Stimulated activated effector memory CD8-positive, alpha-beta T cell treated with anti-CD3 and anti-CD28 coated beads, Interleukin-12 subunit alpha, Interleukin-12 subunit beta, amount 100 ng/mL, for 72 hours (primary cell): Measurements from ENCODE around the gene SLC6A17.
A peak's percentile ranks its signal among the peaks of the same experiment; 100 is the strongest.

ENCODE experiments used
- ATAC-seq: fragments of 150-1000 bp; cut with Tn5 transposase; 2 replicates; pipeline ENCODE4 v1.10.0; 2021
- DNase-seq, 2 donors: peaks; one replicate each; pipeline ENCODE4 v3.0.0; 2021 to 2022; ENCODE audit warnings: low spot score in 2 of 2
- H3K27ac Mint-ChIP-seq: one replicate; pipeline ENCODE4 v1.8.0; 2022; ENCODE audit warnings: mild to moderate bottlenecking, mixed read lengths
- H3K36me3 Mint-ChIP-seq: one replicate; pipeline ENCODE4 v1.8.0; 2022; ENCODE audit warnings: mild to moderate bottlenecking, mixed read lengths
- H3K4me1 Mint-ChIP-seq: one replicate; pipeline ENCODE4 v1.8.0; 2022; ENCODE audit warnings: mixed read lengths
- H3K4me3 Mint-ChIP-seq: one replicate; pipeline ENCODE4 v1.8.0; 2022; ENCODE audit warnings: mild to moderate bottlenecking, mixed read lengths
- H3K9me3 Mint-ChIP-seq: one replicate; pipeline ENCODE4 v1.8.0; 2022; ENCODE audit warnings: mixed read lengths

The SLC6A17 gene

GRCh38 chr1:110212169-110213142, 62.2 kb downstream of the SLC6A17 start:
- Mint-ChIP-seq H3K4me3 (peak overlapping the region; percentile 88), H3K4me1 (peaks cover 79% of the 10 kb centered on the region), H3K9me3 (no peaks in the 10 kb centered on the region), H3K36me3 (peaks cover 12% of the 10 kb centered on the region), H3K27ac (peak overlapping the region; percentile 77)
- DNase-seq = no peak
- ATAC-seq = no peak

GRCh38 chr1:110213143-110213540, 62.8 kb downstream of the SLC6A17 start:
- DNase-seq = no peak
- ATAC-seq = no peak
- H3K36me3 Mint-ChIP-seq = peaks cover 12% of the 10 kb centered on the region
- H3K9me3 Mint-ChIP-seq = no peaks in the 10 kb centered on the region
- H3K4me1 Mint-ChIP-seq = peaks cover 79% of the 10 kb centered on the region
- H3K4me3 Mint-ChIP-seq = peak overlapping the region; percentile 88
- H3K27ac Mint-ChIP-seq = no peak overlapping the region

DNA sequence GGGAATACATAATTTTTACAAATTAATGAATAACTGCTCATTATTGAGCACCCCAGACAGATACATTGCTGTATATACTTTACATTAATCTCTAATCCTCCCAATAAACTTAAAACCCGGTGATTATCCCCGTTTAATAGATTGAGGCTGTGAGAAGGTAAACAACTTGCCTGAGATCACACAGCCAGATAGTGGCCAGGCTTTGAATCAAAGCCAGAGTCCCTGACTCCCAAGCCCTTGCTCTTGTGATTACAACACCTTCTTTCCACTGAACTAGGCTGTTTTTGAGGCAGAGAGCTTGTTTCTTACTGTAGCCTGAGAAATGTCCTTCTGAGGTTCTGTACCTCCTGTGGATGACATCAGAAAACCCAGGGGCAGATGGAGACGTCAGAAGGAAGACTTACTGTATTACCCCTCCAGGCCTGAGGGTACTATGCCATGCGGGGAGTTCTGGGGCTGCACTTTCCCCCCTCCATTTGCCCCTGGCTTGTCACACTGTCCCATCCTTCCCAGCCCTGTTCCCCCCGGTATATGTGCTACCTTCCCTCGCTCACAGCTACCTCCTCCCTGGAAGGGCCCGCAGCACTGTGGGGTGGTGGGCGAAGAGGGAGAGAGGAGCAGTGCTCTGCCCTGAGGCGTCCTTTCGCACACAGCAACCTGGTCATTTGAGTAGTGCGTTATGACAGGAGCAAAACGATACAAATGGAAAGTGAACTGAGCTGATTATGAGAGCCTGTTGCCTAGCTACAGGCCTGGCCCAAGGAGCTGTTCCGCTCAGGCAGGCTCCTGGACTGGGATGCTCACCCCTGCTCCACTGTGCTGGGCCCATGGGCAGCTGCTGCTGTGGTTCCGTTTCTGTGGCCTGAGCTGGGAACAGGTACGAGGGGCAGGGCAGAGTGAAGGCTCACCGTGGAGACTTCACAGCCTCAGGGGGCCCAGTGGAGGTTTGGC, 64.4 kb downstream of the SLC6A17 start:
- no peaks in the 10 kb centered on the region for H3K9me3 Mint-ChIP-seq
- peaks cover 73% of the 10 kb centered on the region for H3K4me1 Mint-ChIP-seq
- H3K36me3 Mint-ChIP-seq = peaks cover 6% of the 10 kb centered on the region
- ATAC-seq (peak; percentile 2), DNase-seq (no peak)
- peak overlapping the region; percentile 88 for H3K4me3 Mint-ChIP-seq
- H3K27ac Mint-ChIP-seq = peak overlapping the region; percentile 84

DNA sequence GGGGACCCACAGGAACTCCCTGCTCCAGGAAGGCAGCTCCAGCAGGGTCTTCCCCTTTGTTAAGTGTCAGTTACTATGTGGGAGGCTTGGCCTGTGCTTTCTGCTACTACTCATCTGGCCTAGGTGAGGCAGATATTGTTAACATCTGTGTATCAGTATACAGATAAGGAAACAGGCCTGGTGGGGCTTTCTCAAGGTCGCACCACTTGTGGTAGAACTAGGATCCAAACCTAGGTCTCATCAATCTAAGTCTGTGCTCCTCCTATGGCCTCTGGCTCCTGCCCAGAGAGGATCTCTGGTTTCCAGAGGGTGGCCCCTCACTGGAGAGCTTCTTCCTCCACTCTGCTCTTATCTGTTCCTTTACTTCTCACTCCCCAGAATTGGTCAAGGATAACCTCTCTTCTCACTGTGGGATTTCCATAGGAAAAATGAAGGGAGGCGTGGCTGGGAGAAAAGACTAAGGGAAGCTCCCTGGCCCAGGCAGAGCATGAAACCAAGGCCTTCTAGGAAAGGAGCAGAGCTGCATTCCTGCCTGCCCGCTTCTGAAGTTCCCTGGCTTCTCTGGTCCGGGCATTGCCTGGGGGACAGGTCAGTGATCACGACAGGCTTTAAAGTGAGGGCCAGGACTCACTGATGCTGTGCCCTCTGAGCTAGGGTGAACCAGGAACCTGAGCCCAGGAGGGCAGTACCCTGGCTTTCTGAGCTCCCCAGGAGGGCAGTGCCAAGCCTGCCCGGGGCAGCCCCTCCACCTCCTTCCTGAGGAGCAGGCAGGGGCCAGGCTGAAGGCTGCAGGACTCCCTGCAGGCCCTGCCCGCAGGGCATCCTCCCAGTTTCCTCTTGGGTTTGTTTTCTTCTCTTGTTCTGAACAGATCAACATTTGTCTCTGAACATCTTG, 65.6 kb downstream of the SLC6A17 start:
- no peak for ATAC-seq
- Mint-ChIP-seq H3K27ac (peak overlapping the region; percentile 35), H3K9me3 (no peaks in the 10 kb centered on the region), H3K4me1 (peaks cover 72% of the 10 kb centered on the region), H3K36me3 (peaks cover 6% of the 10 kb centered on the region), H3K4me3 (peak overlapping the region; percentile 20)
- no peak for DNase-seq

DNA sequence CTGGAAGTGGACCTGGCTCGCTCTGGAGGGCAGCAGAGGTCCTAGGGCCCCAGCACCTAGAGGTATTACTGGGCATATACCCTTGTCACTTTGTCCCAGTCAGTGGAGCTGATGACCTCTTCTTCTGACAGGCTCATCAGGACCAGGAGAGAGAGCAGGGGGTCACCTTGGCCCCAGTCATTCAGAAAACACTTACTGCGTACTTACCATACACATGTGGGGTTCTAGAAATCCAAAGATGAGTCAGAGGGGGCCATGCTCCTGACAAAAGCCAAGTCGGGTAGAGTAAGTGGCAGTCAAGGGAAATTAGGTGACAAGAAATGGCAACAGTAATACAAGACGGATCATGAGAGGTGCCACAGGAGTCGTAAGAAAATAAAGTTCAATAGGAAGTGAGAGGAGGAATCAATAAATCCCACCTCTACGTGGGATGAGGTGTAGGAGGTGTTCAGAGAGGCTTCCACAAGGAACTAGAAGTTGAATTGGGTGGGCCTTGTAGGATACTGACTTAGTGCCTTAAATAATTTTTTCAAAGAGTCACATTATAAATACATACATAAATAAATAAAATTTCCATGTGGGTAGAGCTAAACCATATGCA, 66.7 kb downstream of the SLC6A17 start:
- peak overlapping the region; percentile 35 for H3K27ac Mint-ChIP-seq
- peak; percentile 76 for ATAC-seq
- no peak for DNase-seq
- H3K4me3 Mint-ChIP-seq = peak overlapping the region; percentile 20
- peaks cover 65% of the 10 kb centered on the region for H3K4me1 Mint-ChIP-seq
- no peaks in the 10 kb centered on the region for H3K36me3 Mint-ChIP-seq
- no peaks in the 10 kb centered on the region for H3K9me3 Mint-ChIP-seq

- DNase-seq (no peak), ATAC-seq (no peak)
- Mint-ChIP-seq H3K4me3 (no peak overlapping the region), H3K27ac (no peak overlapping the region), H3K9me3 (no peaks in the 10 kb centered on the region), H3K36me3 (no peaks in the 10 kb centered on the region), H3K4me1 (peaks cover 53% of the 10 kb centered on the region)
Measured at GRCh38 chr1:110218137-110218536, 67.8 kb downstream of the SLC6A17 start.

DNA sequence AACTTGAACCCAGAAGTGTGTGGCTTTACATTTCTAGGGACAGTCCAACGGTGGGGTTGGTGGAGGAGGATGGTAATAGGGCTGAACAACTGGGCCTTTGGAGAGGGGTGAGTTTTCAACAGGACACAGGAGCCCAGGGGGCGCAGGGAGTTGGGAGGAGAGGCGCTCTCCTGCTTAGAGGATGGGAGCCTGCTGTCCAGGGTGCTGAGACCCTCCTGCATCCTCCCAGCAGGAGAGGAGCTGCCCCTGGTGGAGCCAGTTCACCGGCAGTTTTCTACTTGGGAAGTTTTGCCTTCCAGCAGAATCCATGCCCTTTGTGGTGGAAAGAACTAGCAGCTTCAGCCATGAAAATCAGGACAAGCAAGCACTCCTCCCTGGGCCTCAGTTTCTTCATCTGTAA, 68.4 kb downstream of the SLC6A17 start:
- Mint-ChIP-seq H3K4me1 (peaks cover 47% of the 10 kb centered on the region), H3K9me3 (no peaks in the 10 kb centered on the region), H3K27ac (no peak overlapping the region), H3K4me3 (no peak overlapping the region), H3K36me3 (peaks cover 4% of the 10 kb centered on the region)
- DNase-seq (no peak), ATAC-seq (no peak)

DNA sequence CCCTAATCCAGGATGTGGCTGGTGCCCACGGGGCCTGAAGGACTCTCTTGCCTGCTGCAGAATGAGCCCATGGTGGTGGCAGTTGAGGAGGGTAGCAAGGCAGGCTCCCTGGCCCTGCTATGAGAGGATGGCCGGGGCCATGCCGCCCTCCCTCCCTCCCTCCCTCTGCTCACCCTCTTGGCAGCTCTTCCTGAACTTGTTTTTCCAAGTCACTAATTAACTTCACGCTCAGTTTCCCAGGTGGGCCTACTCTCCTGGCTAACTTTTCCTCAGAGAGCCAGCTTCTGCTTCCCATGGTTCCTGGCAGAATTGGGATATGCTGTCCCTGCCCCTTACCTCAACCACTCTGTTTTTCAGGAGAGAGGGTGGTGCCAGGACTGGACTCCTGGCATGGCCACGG, 70.0 kb downstream of the SLC6A17 start:
- Mint-ChIP-seq H3K9me3 (no peaks in the 10 kb centered on the region), H3K27ac (no peak overlapping the region), H3K36me3 (peaks cover 4% of the 10 kb centered on the region), H3K4me3 (no peak overlapping the region), H3K4me1 (peaks cover 31% of the 10 kb centered on the region)
- no peak for DNase-seq
- no peak for ATAC-seq

- no peaks in the 10 kb centered on the region for H3K9me3 Mint-ChIP-seq
- no peak overlapping the region for H3K27ac Mint-ChIP-seq
- H3K36me3 Mint-ChIP-seq = peaks cover 4% of the 10 kb centered on the region
Measured at GRCh38 chr1:110221119-110221518, 70.8 kb downstream of the SLC6A17 start.

GRCh38 chr1:110223127-110223526, 72.8 kb downstream of the SLC6A17 start:
- Mint-ChIP-seq H3K36me3 (peaks cover 9% of the 10 kb centered on the region), H3K27ac (no peak overlapping the region), H3K9me3 (no peaks in the 10 kb centered on the region), H3K4me1 (peaks cover 6% of the 10 kb centered on the region), H3K4me3 (no peak overlapping the region)
- no peak for ATAC-seq
- DNase-seq = no peak

More at GRCh38 chr1:110221119-110221518, 70.8 kb downstream of the SLC6A17 start:
- ATAC-seq (no peak), DNase-seq (no peak)
- Mint-ChIP-seq H3K4me3 (no peak overlapping the region), H3K4me1 (peaks cover 25% of the 10 kb centered on the region)

DNA sequence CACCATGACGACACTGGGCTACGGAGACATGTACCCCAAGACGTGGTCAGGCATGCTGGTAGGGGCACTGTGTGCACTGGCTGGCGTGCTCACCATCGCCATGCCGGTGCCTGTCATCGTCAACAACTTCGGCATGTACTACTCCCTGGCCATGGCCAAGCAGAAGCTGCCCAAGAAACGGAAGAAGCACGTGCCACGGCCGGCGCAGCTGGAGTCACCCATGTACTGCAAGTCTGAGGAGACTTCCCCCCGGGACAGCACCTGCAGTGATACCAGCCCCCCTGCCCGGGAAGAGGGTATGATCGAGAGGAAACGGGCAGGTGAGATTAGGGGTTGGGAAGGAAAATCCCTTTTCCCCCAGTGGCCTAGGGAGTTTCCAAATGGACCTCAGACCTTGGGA, 73.3 kb downstream of the SLC6A17 start:
- H3K4me1 Mint-ChIP-seq = peaks cover under 1% of the 10 kb centered on the region
- H3K4me3 Mint-ChIP-seq = no peak overlapping the region
- no peak for ATAC-seq
- peaks cover 9% of the 10 kb centered on the region for H3K36me3 Mint-ChIP-seq
- H3K27ac Mint-ChIP-seq = no peak overlapping the region
- no peak for DNase-seq
- no peaks in the 10 kb centered on the region for H3K9me3 Mint-ChIP-seq

GRCh38 chr1:110224240-110224995, 74.1 kb downstream of the SLC6A17 start:
- Mint-ChIP-seq H3K27ac (no peak overlapping the region), H3K36me3 (peaks cover 16% of the 10 kb centered on the region), H3K4me3 (no peak overlapping the region), H3K4me1 (no peaks in the 10 kb centered on the region), H3K9me3 (no peaks in the 10 kb centered on the region)
- ATAC-seq = no peak
- no peak for DNase-seq

DNA sequence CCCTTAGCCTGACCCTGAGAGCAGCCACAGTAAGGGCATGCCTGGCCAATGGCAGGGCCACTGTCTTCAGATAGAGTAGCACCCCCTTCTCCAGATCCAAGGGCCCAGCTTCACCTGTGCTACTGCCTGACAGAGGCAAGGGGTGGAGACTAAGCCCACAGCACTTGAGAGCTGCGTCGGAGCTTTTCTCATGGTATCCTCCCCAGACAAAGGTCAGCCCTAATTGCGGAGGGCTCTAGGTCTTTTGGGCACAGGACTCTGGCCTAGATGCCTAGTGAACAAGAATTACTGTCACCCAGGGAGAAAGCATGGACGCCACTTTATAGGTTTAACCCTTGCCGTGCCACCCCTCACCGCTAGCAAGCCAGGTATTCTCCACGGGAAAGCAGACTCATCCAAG, 74.9 kb downstream of the SLC6A17 start:
- no peaks in the 10 kb centered on the region for H3K9me3 Mint-ChIP-seq
- no peak overlapping the region for H3K27ac Mint-ChIP-seq
- no peak for DNase-seq
- no peaks in the 10 kb centered on the region for H3K4me1 Mint-ChIP-seq
- peaks cover 18% of the 10 kb centered on the region for H3K36me3 Mint-ChIP-seq
- no peak overlapping the region for H3K4me3 Mint-ChIP-seq
- no peak for ATAC-seq
